Testis (tissue), 2 donors: Measurements from ENCODE around the gene GIMAP1.

Experiments used
- POLR2A ChIP-seq: fragments of 450-650 bp; IDR thresholded peaks from one replicate; pipeline ENCODE4 v1.6.1; 2017; ENCODE audit warnings: antibody characterized with exemption, mild to moderate bottlenecking, moderate library complexity
- TF ChIP-seq, protein P1 (sequence below), 3 experiments: fragments of 450-650 bp in 2 of 3; fragments of 200-600 bp in 1 of 3; sonication (generic) in 1 of 3; IDR thresholded peaks; one replicate each; pipeline ENCODE4 v1.5.1; 2016 to 2019; ENCODE audit warnings: antibody characterized with exemption in 3 of 3, mild to moderate bottlenecking in 2 of 3, moderate library complexity in 1 of 3

DNA sequence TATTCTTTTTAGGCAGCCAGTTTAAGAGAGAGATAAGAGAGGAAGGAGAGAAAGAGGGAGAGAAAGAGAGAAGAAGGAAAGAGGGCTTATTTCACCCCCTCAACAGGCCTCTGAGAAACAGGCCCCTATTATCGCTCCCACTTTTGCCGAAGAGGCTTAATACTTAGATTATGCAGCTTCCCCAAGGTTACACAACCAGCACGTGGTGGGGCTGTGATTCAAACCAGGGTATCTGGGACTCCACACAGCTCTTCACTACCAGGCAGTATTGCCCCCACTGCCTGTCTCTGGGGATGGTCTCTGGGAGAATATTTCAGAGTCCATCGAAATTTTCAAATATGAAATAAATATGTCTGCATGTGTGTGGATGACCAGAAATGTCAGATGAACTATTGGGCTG lies 3.0 kb downstream of the GIMAP1 start:
- TF ChIP-seq, protein P1, sequence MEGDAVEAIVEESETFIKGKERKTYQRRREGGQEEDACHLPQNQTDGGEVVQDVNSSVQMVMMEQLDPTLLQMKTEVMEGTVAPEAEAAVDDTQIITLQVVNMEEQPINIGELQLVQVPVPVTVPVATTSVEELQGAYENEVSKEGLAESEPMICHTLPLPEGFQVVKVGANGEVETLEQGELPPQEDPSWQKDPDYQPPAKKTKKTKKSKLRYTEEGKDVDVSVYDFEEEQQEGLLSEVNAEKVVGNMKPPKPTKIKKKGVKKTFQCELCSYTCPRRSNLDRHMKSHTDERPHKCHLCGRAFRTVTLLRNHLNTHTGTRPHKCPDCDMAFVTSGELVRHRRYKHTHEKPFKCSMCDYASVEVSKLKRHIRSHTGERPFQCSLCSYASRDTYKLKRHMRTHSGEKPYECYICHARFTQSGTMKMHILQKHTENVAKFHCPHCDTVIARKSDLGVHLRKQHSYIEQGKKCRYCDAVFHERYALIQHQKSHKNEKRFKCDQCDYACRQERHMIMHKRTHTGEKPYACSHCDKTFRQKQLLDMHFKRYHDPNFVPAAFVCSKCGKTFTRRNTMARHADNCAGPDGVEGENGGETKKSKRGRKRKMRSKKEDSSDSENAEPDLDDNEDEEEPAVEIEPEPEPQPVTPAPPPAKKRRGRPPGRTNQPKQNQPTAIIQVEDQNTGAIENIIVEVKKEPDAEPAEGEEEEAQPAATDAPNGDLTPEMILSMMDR (IDR thresholded peaks at IDR 0.05), result no peak
- no peak for TF ChIP-seq POLR2A
